Measurements from ENCODE around the gene PLA2G4F.

DNA sequence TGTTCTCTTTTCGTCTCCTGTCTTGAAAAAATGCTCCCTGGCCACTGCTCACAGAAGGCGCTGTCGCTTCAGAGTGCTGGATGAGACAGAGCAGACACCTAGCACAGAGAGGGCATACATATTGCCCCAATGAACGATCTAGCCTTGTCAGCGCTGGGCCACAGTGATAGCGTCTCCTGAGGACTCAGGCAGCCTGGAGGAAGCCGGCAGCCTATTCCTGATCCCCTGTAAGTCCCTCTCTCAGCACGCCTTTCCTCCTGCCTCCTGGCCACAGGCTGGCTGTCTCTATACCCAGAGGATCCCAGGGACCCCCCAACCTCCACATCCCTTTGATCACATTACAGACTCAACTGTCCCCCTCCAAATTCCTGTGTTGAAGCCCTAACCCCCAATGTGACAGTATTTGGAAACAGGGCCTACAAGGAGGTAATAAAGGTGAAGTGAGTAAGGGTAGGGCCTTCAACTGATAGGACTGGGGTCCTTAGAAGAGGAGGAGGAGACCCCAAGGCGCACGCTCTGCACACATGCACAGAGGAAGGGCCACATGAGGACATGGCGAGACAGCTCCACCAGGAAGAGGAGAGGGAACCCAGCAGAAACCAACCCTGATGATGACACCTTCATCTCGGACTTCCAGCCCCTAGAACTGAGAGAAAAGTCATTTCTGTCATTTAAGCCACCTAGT is 7.5 kb downstream of the PLA2G4F start:
- TF ChIP-seq, protein P1, sequence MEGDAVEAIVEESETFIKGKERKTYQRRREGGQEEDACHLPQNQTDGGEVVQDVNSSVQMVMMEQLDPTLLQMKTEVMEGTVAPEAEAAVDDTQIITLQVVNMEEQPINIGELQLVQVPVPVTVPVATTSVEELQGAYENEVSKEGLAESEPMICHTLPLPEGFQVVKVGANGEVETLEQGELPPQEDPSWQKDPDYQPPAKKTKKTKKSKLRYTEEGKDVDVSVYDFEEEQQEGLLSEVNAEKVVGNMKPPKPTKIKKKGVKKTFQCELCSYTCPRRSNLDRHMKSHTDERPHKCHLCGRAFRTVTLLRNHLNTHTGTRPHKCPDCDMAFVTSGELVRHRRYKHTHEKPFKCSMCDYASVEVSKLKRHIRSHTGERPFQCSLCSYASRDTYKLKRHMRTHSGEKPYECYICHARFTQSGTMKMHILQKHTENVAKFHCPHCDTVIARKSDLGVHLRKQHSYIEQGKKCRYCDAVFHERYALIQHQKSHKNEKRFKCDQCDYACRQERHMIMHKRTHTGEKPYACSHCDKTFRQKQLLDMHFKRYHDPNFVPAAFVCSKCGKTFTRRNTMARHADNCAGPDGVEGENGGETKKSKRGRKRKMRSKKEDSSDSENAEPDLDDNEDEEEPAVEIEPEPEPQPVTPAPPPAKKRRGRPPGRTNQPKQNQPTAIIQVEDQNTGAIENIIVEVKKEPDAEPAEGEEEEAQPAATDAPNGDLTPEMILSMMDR (IDR thresholded peaks at IDR 0.05), result no peak
- no peak for TF ChIP-seq POLR2AphosphoS5 (IDR thresholded peaks at IDR 0.05; ENCODE audit: insufficient read depth in 1 of 2, low read depth in 1 of 2)
